ENCODE data around the gene GRIN2C.

The GRIN2C gene

DNA sequence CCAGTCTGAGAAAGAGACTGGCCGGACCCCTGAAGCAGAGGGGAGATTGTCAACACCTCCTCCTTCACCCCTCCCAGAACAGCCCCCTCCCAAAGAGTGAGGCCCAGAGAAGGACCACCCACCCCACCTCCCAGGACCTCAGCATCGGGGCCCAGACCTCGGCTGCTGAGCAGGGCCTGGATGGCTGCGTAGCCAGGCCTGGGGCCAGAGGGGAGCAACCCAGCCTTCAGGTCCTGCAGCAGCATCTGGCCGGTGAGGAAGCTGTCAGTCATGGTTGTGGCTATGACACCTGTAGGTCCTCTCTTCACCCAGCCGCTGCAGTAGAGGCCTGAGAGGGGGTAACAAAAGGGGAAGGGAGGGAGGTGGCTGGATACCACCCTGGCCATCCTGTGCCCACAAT, 3.2 kb upstream of the GRIN2C start:
- H3K36me3 ChIP-seq (ENCODE audit: control insufficient read depth in 2 of 2, insufficient read depth in 1 of 2, low read length in 2 of 2): peaks cover 0 to 49% of the 10 kb centered on the region in 2 experiments; a peak in 1 of 3 replicates
- no peak for TF ChIP-seq ZNF645 (tag by site-specific recombination; IDR thresholded peaks at IDR 0.05)
- peak; percentile 59 for TF ChIP-seq SCRT2 (tag by site-specific recombination; IDR thresholded peaks at IDR 0.05)
- TF ChIP-seq SCRT1 (tag by site-specific recombination; IDR thresholded peaks at IDR 0.05; ENCODE audit: borderline replicate concordance): 0 out of 2 replicates have a peak, but pooled peaks have one; percentile 12
- 0 out of 2 replicates have a peak, but pooled peaks have one; percentile 23 for TF ChIP-seq GLIS2 (tag by site-specific recombination; IDR thresholded peaks at IDR 0.05)
- peak; percentile 7; the same call in 1 of the 2 replicates for TF ChIP-seq EGR2 (tag by site-specific recombination; IDR thresholded peaks at IDR 0.05; ENCODE audit: low read depth)
- no peak for TF ChIP-seq ZNF560 (tag by site-specific recombination; IDR thresholded peaks at IDR 0.05; ENCODE audit: borderline replicate concordance)
- H3K9me3 ChIP-seq (ENCODE audit: control insufficient read depth, insufficient read depth, low read depth, low read length): no peaks in the 10 kb centered on the region
- ChIA-PET POLR2A (interaction anchor here (0.6 to 5.0 kb wide), 8 partner anchors 10 to 125 kb away, joined by 3 to 40 read pairs (median 4); partner anchors contain the start of genes FDXR and NAT9), CTCF (interaction anchor here (0.6 to 14.4 kb wide), 35 partner anchors 10 to 353 kb away, joined by 3 to 338 read pairs (median 5); partner anchors contain the start of genes FDXR, NAT9, NHERF1 and OTOP2)
- no peak overlapping the region for H3K27ac ChIP-seq (ENCODE audit: extremely low read depth, low read depth, low read length)
- H3K4me1 ChIP-seq (ENCODE audit: control insufficient read depth, insufficient read depth, low read length): 0 out of 2 replicates have a peak, but pooled peaks cover 2% of the 10 kb centered on the region
- no peak overlapping the region for H3K4me3 ChIP-seq (ENCODE audit: low read depth, low read length)

DNA sequence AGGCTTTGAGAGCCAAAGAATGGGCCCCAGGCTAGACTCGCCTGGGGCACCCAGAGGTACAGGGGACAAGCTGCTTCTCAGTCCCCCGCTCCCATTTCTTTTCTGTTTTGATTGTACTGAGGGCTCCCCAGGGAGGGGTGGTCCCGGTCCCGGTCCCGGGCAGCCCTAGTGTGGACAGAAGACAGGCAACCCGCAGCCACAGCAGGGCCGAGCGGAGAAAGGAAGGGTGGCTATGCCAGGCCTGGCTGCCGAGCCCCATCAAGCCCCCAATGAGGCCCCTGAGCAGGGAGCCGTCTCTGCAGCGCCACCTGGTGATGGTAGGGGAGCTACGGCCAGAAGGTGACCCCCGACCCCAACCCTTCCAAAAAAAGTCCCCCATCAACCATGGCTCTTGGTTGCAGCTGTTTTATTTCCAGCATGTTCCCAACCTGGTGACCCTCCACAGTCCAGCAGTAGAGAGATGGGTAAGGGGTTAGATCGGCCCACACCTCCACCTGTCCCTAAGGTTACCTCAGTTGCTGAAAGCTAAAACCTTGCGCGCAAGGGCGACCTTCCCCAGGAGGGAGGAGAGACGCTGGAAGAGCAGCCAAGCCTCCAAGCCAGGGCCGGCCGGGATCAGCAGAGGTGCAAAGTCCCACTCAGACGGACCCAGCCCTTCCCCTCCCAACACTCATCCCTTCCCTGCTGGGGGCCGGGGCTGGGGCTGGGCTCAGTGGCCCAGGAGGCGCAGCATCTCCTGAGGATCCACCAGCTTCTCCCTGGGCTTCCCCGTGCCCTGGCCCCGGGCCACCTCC, 2.6 kb upstream of the GRIN2C start:
- peaks cover 0 to 44% of the 10 kb centered on the region in 2 experiments; a peak in 1 of 3 replicates for H3K36me3 ChIP-seq (ENCODE audit: control insufficient read depth in 2 of 2, insufficient read depth in 1 of 2, low read length in 2 of 2)
- no peak overlapping the region for H3K4me3 ChIP-seq (ENCODE audit: low read depth, low read length)
- ChIA-PET CTCF (interaction anchor here (0.6 to 14.4 kb wide), 47 partner anchors 11 to 873 kb away, joined by 3 to 338 read pairs (median 4); partner anchors contain the start of genes FDXR, NAT9, NHERF1 and OTOP2), POLR2A (interaction anchor here (0.6 to 5.0 kb wide), 9 partner anchors 10 to 124 kb away, joined by 3 to 40 read pairs (median 4); partner anchors contain the start of genes FDXR and NAT9)
- H3K9me3 ChIP-seq (ENCODE audit: control insufficient read depth, insufficient read depth, low read depth, low read length): no peaks in the 10 kb centered on the region
- no peak overlapping the region for H3K27ac ChIP-seq (ENCODE audit: extremely low read depth, low read depth, low read length)
- H3K4me1 ChIP-seq (ENCODE audit: control insufficient read depth, insufficient read depth, low read length): 0 out of 2 replicates have a peak, but pooled peaks cover 2% of the 10 kb centered on the region
- TF ChIP-seq ZNF654 (tag by site-specific recombination; IDR thresholded peaks at IDR 0.05; ENCODE audit: low read depth): peak; percentile 38
- no peak for TF ChIP-seq ZNF239 (tag by site-specific recombination; IDR thresholded peaks at IDR 0.05)
- peak; percentile 69 for TF ChIP-seq BCL11A (tag by site-specific recombination; IDR thresholded peaks at IDR 0.05; ENCODE audit: low read depth)
- TF ChIP-seq ZBTB17 (tag by site-specific recombination; IDR thresholded peaks at IDR 0.05): peak; percentile 72; the same call in 1 of the 2 replicates
- TF ChIP-seq, protein P1, sequence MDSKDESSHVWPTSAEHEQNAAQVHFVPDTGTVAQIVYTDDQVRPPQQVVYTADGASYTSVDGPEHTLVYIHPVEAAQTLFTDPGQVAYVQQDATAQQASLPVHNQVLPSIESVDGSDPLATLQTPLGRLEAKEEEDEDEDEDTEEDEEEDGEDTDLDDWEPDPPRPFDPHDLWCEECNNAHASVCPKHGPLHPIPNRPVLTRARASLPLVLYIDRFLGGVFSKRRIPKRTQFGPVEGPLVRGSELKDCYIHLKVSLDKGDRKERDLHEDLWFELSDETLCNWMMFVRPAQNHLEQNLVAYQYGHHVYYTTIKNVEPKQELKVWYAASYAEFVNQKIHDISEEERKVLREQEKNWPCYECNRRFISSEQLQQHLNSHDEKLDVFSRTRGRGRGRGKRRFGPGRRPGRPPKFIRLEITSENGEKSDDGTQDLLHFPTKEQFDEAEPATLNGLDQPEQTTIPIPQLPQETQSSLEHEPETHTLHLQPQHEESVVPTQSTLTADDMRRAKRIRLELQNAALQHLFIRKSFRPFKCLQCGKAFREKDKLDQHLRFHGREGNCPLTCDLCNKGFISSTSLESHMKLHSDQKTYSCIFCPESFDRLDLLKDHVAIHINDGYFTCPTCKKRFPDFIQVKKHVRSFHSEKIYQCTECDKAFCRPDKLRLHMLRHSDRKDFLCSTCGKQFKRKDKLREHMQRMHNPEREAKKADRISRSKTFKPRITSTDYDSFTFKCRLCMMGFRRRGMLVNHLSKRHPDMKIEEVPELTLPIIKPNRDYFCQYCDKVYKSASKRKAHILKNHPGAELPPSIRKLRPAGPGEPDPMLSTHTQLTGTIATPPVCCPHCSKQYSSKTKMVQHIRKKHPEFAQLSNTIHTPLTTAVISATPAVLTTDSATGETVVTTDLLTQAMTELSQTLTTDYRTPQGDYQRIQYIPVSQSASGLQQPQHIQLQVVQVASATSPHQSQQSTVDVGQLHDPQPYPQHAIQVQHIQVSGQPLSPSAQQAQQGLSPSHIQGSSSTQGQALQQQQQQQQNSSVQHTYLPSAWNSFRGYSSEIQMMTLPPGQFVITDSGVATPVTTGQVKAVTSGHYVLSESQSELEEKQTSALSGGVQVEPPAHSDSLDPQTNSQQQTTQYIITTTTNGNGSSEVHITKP (tag by site-specific recombination; IDR thresholded peaks at IDR 0.05): no peak
- TF ChIP-seq, protein P2, sequence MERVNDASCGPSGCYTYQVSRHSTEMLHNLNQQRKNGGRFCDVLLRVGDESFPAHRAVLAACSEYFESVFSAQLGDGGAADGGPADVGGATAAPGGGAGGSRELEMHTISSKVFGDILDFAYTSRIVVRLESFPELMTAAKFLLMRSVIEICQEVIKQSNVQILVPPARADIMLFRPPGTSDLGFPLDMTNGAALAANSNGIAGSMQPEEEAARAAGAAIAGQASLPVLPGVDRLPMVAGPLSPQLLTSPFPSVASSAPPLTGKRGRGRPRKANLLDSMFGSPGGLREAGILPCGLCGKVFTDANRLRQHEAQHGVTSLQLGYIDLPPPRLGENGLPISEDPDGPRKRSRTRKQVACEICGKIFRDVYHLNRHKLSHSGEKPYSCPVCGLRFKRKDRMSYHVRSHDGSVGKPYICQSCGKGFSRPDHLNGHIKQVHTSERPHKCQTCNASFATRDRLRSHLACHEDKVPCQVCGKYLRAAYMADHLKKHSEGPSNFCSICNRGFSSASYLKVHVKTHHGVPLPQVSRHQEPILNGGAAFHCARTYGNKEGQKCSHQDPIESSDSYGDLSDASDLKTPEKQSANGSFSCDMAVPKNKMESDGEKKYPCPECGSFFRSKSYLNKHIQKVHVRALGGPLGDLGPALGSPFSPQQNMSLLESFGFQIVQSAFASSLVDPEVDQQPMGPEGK (tag by site-specific recombination; IDR thresholded peaks at IDR 0.05): peak; percentile 75
- no peak for TF ChIP-seq ZNF596 (tag by site-specific recombination; IDR thresholded peaks at IDR 0.05)
- TF ChIP-seq ZNF776 (tag by site-specific recombination; IDR thresholded peaks at IDR 0.05; ENCODE audit: borderline replicate concordance): no peak
- peak; percentile 81 for TF ChIP-seq ZNF341 (tag by site-specific recombination; IDR thresholded peaks at IDR 0.05; ENCODE audit: low read depth)
- TF ChIP-seq ZNF2 (tag by site-specific recombination; IDR thresholded peaks at IDR 0.05): peak; percentile 76
- peak; percentile 99 for TF ChIP-seq ZNF335 (tag by site-specific recombination; conservative IDR thresholded peaks at IDR 0.05)
- no peak for TF ChIP-seq ZNF350 (tag by site-specific recombination; IDR thresholded peaks at IDR 0.05)
- TF ChIP-seq ZNF274 (IDR thresholded peaks at IDR 0.05; ENCODE audit: low read length): no peak
- TF ChIP-seq ZNF274 (tag by site-specific recombination; IDR thresholded peaks at IDR 0.05; ENCODE audit: borderline replicate concordance): no peak
- 0 out of 2 replicates have a peak, but pooled peaks have one; percentile 30 for TF ChIP-seq ZBTB48 (tag by site-specific recombination; IDR thresholded peaks at IDR 0.05)
- TF ChIP-seq, protein P3, sequence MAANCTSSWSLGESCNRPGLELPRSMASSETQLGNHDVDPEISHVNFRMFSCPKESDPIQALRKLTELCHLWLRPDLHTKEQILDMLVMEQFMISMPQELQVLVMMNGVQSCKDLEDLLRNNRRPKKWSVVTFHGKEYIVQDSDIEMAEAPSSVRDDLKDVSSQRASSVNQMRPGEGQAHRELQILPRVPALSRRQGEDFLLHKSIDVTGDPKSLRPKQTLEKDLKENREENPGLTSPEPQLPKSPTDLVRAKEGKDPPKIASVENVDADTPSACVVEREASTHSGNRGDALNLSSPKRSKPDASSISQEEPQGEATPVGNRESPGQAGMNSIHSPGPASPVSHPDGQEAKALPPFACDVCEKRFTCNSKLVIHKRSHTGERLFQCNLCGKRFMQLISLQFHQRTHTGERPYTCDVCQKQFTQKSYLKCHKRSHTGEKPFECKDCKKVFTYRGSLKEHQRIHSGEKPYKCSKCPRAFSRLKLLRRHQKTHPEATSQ (tag by site-specific recombination; IDR thresholded peaks at IDR 0.05): no peak
- no peak for TF ChIP-seq ZNF174 (tag by site-specific recombination; IDR thresholded peaks at IDR 0.05)
- TF ChIP-seq ZNF37A (tag by site-specific recombination; IDR thresholded peaks at IDR 0.05): no peak

All from HEK293 (cell line).